Liver (tissue), 9 donors: ENCODE data around the gene AKAP5. TPM values are rescaled to one million over a fixed set of nuclear protein-coding genes. Genes with fewer than 3 reads are reported as not detected.

Source experiments
- DNase-seq: peaks from one replicate; pipeline ENCODE4 v3.0.0-alpha.2; 2017; ENCODE audit warnings: low spot score
- H3K27ac ChIP-seq, 2 donors: one replicate each; pipeline ENCODE4 v1.7.0; 2013; ENCODE audit warnings: inconsistent platforms in 2 of 2, low read length in 2 of 2, control low read depth in 1 of 2, low read depth in 1 of 2, mild to moderate bottlenecking in 1 of 2
- H3K27me3 ChIP-seq, 4 donors: one replicate each; pipeline versions ENCODE4 v1.6.1 to v1.7.0; 2013; ENCODE audit warnings: low read length in 3 of 4, inconsistent platforms in 1 of 4, mild to moderate bottlenecking in 1 of 4, moderate library complexity in 1 of 4; ENCODE audit not compliant: control insufficient read depth in 4 of 4, insufficient read depth in 4 of 4
- H3K36me3 ChIP-seq, 4 donors: one replicate each; pipeline versions ENCODE4 v1.6.1 to v1.7.0; 2013; ENCODE audit warnings: low read length in 3 of 4, mild to moderate bottlenecking in 3 of 4, low read depth in 1 of 4, moderate library complexity in 1 of 4; ENCODE audit not compliant: control insufficient read depth in 4 of 4, insufficient read depth in 3 of 4
- H3K4me1 ChIP-seq, 4 donors: one replicate each; pipeline versions ENCODE4 v1.6.1 to v1.7.0; 2013; ENCODE audit warnings: low read length in 3 of 4, mild to moderate bottlenecking in 3 of 4, moderate library complexity in 1 of 4; ENCODE audit not compliant: control insufficient read depth in 4 of 4, insufficient read depth in 4 of 4
- H3K4me3 ChIP-seq, 3 donors: one replicate each; pipeline versions ENCODE4 v1.6.1 to v1.7.0; 2013; ENCODE audit warnings: low read length in 3 of 3, control low read depth in 1 of 3, low read depth in 1 of 3, mild to moderate bottlenecking in 1 of 3
- H3K9ac ChIP-seq, 2 donors: one replicate each; pipeline ENCODE4 v1.7.0; 2013; ENCODE audit warnings: low read length in 2 of 2, mild to moderate bottlenecking in 2 of 2, moderate library complexity in 2 of 2, control low read depth in 1 of 2, low read depth in 1 of 2
- H3K9me3 ChIP-seq, 4 donors: one replicate each; pipeline versions ENCODE4 v1.6.1 to v1.7.0; 2013; ENCODE audit warnings: low read length in 3 of 4; ENCODE audit not compliant: control insufficient read depth in 4 of 4
- EGR1 ChIP-seq, 2 donors: IDR thresholded peaks; 2 replicates each; pipeline ENCODE4 v1.6.1; 2016 to 2018; ENCODE audit warnings: antibody characterized with exemption in 2 of 2, low read depth in 2 of 2
- FOXA1 ChIP-seq: IDR thresholded peaks from 2 replicates; pipeline ENCODE4 v1.6.1; 2016; ENCODE audit warnings: antibody characterized with exemption
- FOXA2 ChIP-seq: IDR thresholded peaks from 2 replicates; pipeline ENCODE4 v1.6.1; 2016; ENCODE audit warnings: antibody characterized with exemption
- GABPA ChIP-seq, 2 donors: IDR thresholded peaks in 1 of 2; conservative IDR thresholded peaks in 1 of 2; 2 replicates each; pipeline ENCODE4 v1.6.1; 2016; ENCODE audit warnings: antibody characterized with exemption in 2 of 2, mild to moderate bottlenecking in 1 of 2, moderate library complexity in 1 of 2
- HNF4A ChIP-seq, 2 donors: conservative IDR thresholded peaks; 2 replicates each; pipeline ENCODE4 v1.6.1; 2016; ENCODE audit warnings: antibody characterized with exemption in 2 of 2, mild to moderate bottlenecking in 2 of 2
- HNF4G ChIP-seq: IDR thresholded peaks from 2 replicates; pipeline ENCODE4 v1.6.1; 2016; ENCODE audit warnings: antibody characterized with exemption
- JUND ChIP-seq, 2 donors: IDR thresholded peaks; 2 replicates each; pipeline ENCODE4 v1.6.1; 2016; ENCODE audit warnings: antibody characterized with exemption in 2 of 2
- MAX ChIP-seq: IDR thresholded peaks from 2 replicates; pipeline ENCODE4 v1.6.1; 2016; ENCODE audit warnings: antibody characterized with exemption
- NR2F2 ChIP-seq: IDR thresholded peaks from 2 replicates; pipeline ENCODE4 v1.6.1; 2016; ENCODE audit warnings: antibody characterized with exemption
- RAD21 ChIP-seq, 2 donors: IDR thresholded peaks; 2 replicates each; pipeline ENCODE4 v1.6.1; 2016; ENCODE audit warnings: antibody characterized with exemption in 2 of 2, mild to moderate bottlenecking in 2 of 2
- REST ChIP-seq: IDR thresholded peaks from 2 replicates; pipeline ENCODE4 v1.6.1; 2016; ENCODE audit warnings: antibody characterized with exemption, mild to moderate bottlenecking
- RXRA ChIP-seq, 2 donors: IDR thresholded peaks; 2 replicates each; pipeline ENCODE4 v1.6.1; 2017 to 2018; ENCODE audit warnings: antibody characterized with exemption in 2 of 2, mild to moderate bottlenecking in 1 of 2
- SP1 ChIP-seq: IDR thresholded peaks from 2 replicates; pipeline ENCODE4 v1.6.1; 2018; ENCODE audit warnings: antibody characterized with exemption, mild to moderate bottlenecking
- TAF1 ChIP-seq: conservative IDR thresholded peaks from 2 replicates; pipeline ENCODE4 v1.6.1; 2016; ENCODE audit warnings: antibody characterized with exemption, mild to moderate bottlenecking
- YY1 ChIP-seq: IDR thresholded peaks from 2 replicates; pipeline ENCODE4 v1.6.1; 2016; ENCODE audit warnings: antibody characterized with exemption, mild to moderate bottlenecking
- WGBS: extraction: QIAGEN DNeasy Blood & Tissue Kit; methylation state at CpG from one replicate; pipeline ENCODE4 v1.1.7; 2013; 5-methylcytosine and 5-hydroxymethylcytosine counted together
- polyA plus RNA-seq, 2 donors: library from polyadenylated mRNA; stranded (reverse) in 1 of 2; unstranded in 1 of 2; fragments of 200-250 nt in 1 of 2; fragments of >200 nt in 1 of 2; fragmentation: Nextera tagmentation in 1 of 2; extraction: Ambion mirVana in 1 of 2; gene quantifications; one replicate each; pipeline versions ENCODE4 v1.2.1 to v1.2.3, GENCODE V29; 2013 to 2015
- total RNA-seq, 2 donors: library from RNA; depleted of rRNA; stranded (reverse); fragments of >200 nt; gene quantifications; one replicate each; pipeline ENCODE4 v1.2.3, GENCODE V29; 2014
- TF ChIP-seq, protein P1 (sequence below): IDR thresholded peaks from 2 replicates; pipeline ENCODE4 v1.6.1; 2016; ENCODE audit warnings: antibody characterized with exemption
- TF ChIP-seq, protein P2 (sequence below): IDR thresholded peaks from 2 replicates; pipeline ENCODE4 v1.6.1; 2016; ENCODE audit warnings: antibody characterized with exemption
- TF ChIP-seq, protein P3 (sequence below): fragments of 150-350 bp; IDR thresholded peaks from 2 replicates; pipeline ENCODE4 v1.5.1; 2017; ENCODE audit warnings: improper control_type of control experiment, low read depth, low read length; ENCODE audit not compliant: missing input control
- donor health status: healthy.
- donor health status: healthy.
- donor health status: healthy.
- donor health status: healthy.
- donor health status: healthy.

AKAP5 gene, protein sequence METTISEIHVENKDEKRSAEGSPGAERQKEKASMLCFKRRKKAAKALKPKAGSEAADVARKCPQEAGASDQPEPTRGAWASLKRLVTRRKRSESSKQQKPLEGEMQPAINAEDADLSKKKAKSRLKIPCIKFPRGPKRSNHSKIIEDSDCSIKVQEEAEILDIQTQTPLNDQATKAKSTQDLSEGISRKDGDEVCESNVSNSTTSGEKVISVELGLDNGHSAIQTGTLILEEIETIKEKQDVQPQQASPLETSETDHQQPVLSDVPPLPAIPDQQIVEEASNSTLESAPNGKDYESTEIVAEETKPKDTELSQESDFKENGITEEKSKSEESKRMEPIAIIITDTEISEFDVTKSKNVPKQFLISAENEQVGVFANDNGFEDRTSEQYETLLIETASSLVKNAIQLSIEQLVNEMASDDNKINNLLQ
- 1 to 10 TPM in 1 of 2 donors, under 1 TPM in 1; 0.28 to 2.3 TPM for total RNA-seq
- polyA plus RNA-seq: under 1 TPM; 0.07 to 0.25 TPM

- Histone ChIP-seq H3K36me3 (peaks cover 5 to 12% (median 9%) of the 10 kb centered on the region in 4 donors), H3K4me1 (peaks cover 3 to 21% (median 11%) of the 10 kb centered on the region in 4 donors), H3K27me3 (no peaks in the 10 kb centered on the region), H3K4me3 (peak within 1 kb of the TSS; percentile 31 to 84 (median 53)), H3K27ac (no peak within 1 kb of the TSS), H3K9ac (no peak within 1 kb of the TSS), H3K9me3 (no peaks in the 10 kb centered on the region)
- DNase-seq: peak; percentile 71
- TF ChIP-seq FOXA1: no peak
- TF ChIP-seq RXRA (IDR thresholded peaks at IDR 0.05): no peak
- TF ChIP-seq HNF4A (conservative IDR thresholded peaks at IDR 0.05): no peak
- no peak for TF ChIP-seq YY1
- TF ChIP-seq SP1: no peak
- no peak for TF ChIP-seq TAF1
- TF ChIP-seq, protein P1, sequence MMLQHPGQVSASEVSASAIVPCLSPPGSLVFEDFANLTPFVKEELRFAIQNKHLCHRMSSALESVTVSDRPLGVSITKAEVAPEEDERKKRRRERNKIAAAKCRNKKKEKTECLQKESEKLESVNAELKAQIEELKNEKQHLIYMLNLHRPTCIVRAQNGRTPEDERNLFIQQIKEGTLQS: no peak
- TF ChIP-seq JUND (IDR thresholded peaks at IDR 0.05): no peak
- TF ChIP-seq EGR1 (IDR thresholded peaks at IDR 0.05; ENCODE audit: low read depth in 2 of 2): no peak
- TF ChIP-seq HNF4G: no peak
- TF ChIP-seq GABPA (IDR thresholded peaks at IDR 0.05 in 1 of 2, conservative IDR thresholded peaks at IDR 0.05 in 1 of 2): no peak
- no peak for TF ChIP-seq REST
- TF ChIP-seq, protein P2, sequence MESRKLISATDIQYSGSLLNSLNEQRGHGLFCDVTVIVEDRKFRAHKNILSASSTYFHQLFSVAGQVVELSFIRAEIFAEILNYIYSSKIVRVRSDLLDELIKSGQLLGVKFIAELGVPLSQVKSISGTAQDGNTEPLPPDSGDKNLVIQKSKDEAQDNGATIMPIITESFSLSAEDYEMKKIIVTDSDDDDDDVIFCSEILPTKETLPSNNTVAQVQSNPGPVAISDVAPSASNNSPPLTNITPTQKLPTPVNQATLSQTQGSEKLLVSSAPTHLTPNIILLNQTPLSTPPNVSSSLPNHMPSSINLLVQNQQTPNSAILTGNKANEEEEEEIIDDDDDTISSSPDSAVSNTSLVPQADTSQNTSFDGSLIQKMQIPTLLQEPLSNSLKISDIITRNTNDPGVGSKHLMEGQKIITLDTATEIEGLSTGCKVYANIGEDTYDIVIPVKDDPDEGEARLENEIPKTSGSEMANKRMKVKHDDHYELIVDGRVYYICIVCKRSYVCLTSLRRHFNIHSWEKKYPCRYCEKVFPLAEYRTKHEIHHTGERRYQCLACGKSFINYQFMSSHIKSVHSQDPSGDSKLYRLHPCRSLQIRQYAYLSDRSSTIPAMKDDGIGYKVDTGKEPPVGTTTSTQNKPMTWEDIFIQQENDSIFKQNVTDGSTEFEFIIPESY: no peak
- TF ChIP-seq MAX: no peak
- TF ChIP-seq RAD21 (IDR thresholded peaks at IDR 0.05): no peak
- TF ChIP-seq FOXA2: no peak
- TF ChIP-seq, protein P3, sequence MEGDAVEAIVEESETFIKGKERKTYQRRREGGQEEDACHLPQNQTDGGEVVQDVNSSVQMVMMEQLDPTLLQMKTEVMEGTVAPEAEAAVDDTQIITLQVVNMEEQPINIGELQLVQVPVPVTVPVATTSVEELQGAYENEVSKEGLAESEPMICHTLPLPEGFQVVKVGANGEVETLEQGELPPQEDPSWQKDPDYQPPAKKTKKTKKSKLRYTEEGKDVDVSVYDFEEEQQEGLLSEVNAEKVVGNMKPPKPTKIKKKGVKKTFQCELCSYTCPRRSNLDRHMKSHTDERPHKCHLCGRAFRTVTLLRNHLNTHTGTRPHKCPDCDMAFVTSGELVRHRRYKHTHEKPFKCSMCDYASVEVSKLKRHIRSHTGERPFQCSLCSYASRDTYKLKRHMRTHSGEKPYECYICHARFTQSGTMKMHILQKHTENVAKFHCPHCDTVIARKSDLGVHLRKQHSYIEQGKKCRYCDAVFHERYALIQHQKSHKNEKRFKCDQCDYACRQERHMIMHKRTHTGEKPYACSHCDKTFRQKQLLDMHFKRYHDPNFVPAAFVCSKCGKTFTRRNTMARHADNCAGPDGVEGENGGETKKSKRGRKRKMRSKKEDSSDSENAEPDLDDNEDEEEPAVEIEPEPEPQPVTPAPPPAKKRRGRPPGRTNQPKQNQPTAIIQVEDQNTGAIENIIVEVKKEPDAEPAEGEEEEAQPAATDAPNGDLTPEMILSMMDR: no peak
- no peak for TF ChIP-seq NR2F2
- under 1% methylated on average over 74 of the region's 74 CpGs for WGBS
These were observed at the start of gene AKAP5 for GRCh38 chr14:64465191-64465822. TSS of gene AKAP5 (plus strand) at chr14:64465499. CDS start at chr14:64468395, 2,896 bp downstream.
